HG03442 (cell line): ENCODE measurements around the gene AGAP5.
"Not testable (repeated sequence)": the region's sequence is repeated elsewhere in the genome, so short reads cannot be mapped to it uniquely, and the experiment has no call there.

Experiments used
- ATAC-seq: cut with Tn5 transposase; IDR thresholded peaks from one replicate; pipeline ENCODE4 v1.9.1; 2021; ENCODE audit warnings: mild to moderate bottlenecking, moderate library complexity; ENCODE audit not compliant: unreplicated experiment

AGAP5 gene

GRCh38 chr10:73697675-73698159 is at the start of gene AGAP5:
TSS of gene AGAP5 (minus strand) at chr10:73698109. CDS start at chr10:73697755, 354 bp downstream.
- ATAC-seq, result not testable (repeated sequence)

- ATAC-seq, result no peak
Measured at GRCh38 chr10:73746721-73747120, 48.8 kb upstream of the AGAP5 start.

- peak; percentile 23 for ATAC-seq
Measured at GRCh38 chr10:73744664-73744975, 46.7 kb upstream of the AGAP5 start.

GRCh38 chr10:73743905-73744663 is 46.2 kb upstream of the AGAP5 start, which contains the start of gene SEC24C:
TSS of gene SEC24C (plus strand) at chr10:73744372. CDS start at chr10:73746833, 2,461 bp downstream.
- ATAC-seq, result peak; percentile 92

- no peak for ATAC-seq
Measured at GRCh38 chr10:73743327-73743904, 45.5 kb upstream of the AGAP5 start.

GRCh38 chr10:73742454-73742734 is 44.5 kb upstream of the AGAP5 start:
- no peak for ATAC-seq

GRCh38 chr10:73740501-73741254 is 42.8 kb upstream of the AGAP5 start:
- not testable (repeated sequence) for ATAC-seq

- ATAC-seq, result no peak
Measured at GRCh38 chr10:73734796-73735305, 36.9 kb upstream of the AGAP5 start.

- no peak for ATAC-seq
Measured at GRCh38 chr10:73734028-73734720, 36.3 kb upstream of the AGAP5 start.

- no peak for ATAC-seq
Measured at GRCh38 chr10:73732931-73733623, 35.2 kb upstream of the AGAP5 start.

- ATAC-seq, result no peak
Measured at GRCh38 chr10:73732426-73732825, 34.5 kb upstream of the AGAP5 start.

GRCh38 chr10:73731588-73732375 is 33.9 kb upstream of the AGAP5 start:
- no peak for ATAC-seq

GRCh38 chr10:73730153-73730906 is 32.4 kb upstream of the AGAP5 start:
- peak; percentile 88 for ATAC-seq

GRCh38 chr10:73729781-73730152 is 31.9 kb upstream of the AGAP5 start:
- ATAC-seq, result not testable (repeated sequence)

- no peak for ATAC-seq
Measured at GRCh38 chr10:73723516-73723915, 25.6 kb upstream of the AGAP5 start.

- not testable (repeated sequence) for ATAC-seq
Measured at GRCh38 chr10:73720561-73720960, 22.7 kb upstream of the AGAP5 start.

- ATAC-seq, result no peak
Measured at GRCh38 chr10:73717556-73717955, 19.6 kb upstream of the AGAP5 start.

GRCh38 chr10:73716251-73716650 is 18.3 kb upstream of the AGAP5 start:
- ATAC-seq, result no peak
